IMR-90 (cell line): Measurements from ENCODE around the gene THRAP3.
A peak's percentile ranks its signal among the peaks of the same experiment; 100 is the strongest.

ENCODE experiments used
- BHLHE40 ChIP-seq: fragments of 150-350 bp; IDR thresholded peaks from 2 replicates; pipeline ENCODE4 v1.6.1; 2016; ENCODE audit warnings: mild to moderate bottlenecking, low read depth, low read length
- CHD1 ChIP-seq: IDR thresholded peaks from 2 replicates; pipeline ENCODE4 v1.6.1; 2012; ENCODE audit warnings: low read depth, low read length, improper control_type of control experiment
- MAFK ChIP-seq: IDR thresholded peaks from 2 replicates; pipeline ENCODE4 v1.6.1; 2012; ENCODE audit warnings: low read depth, low read length, improper control_type of control experiment
- MAZ ChIP-seq: IDR thresholded peaks from 2 replicates; pipeline ENCODE4 v1.6.1; 2012; ENCODE audit warnings: low read depth, mild to moderate bottlenecking, low read length, improper control_type of control experiment, moderate library complexity, borderline replicate concordance
- MXI1 ChIP-seq: IDR thresholded peaks from 2 replicates; pipeline ENCODE4 v1.6.1; 2012; ENCODE audit warnings: low read depth, mild to moderate bottlenecking, low read length, moderate library complexity, borderline replicate concordance
- NFE2L2 ChIP-seq: fragments of 150-350 bp; IDR thresholded peaks from 2 replicates; pipeline ENCODE4 v1.6.1; 2016; ENCODE audit warnings: low read depth, mild to moderate bottlenecking, low read length
- POLR2A ChIP-seq: IDR thresholded peaks from 2 replicates; pipeline ENCODE4 v1.6.1; 2012; ENCODE audit warnings: mild to moderate bottlenecking, low read depth, low read length
- RAD21 ChIP-seq: IDR thresholded peaks from 2 replicates; pipeline ENCODE4 v1.6.1; 2012; ENCODE audit warnings: low read length, improper control_type of control experiment
- RCOR1 ChIP-seq: IDR thresholded peaks from 2 replicates; pipeline ENCODE4 v1.6.1; 2012; ENCODE audit warnings: mild to moderate bottlenecking, low read length, improper control_type of control experiment; ENCODE audit not compliant: insufficient replicate concordance
- RFX5 ChIP-seq: IDR thresholded peaks from 2 replicates; pipeline ENCODE4 v1.8.0; 2012; ENCODE audit warnings: low read depth, mild to moderate bottlenecking, low read length, moderate library complexity
- SMC3 ChIP-seq: fragments of 150-350 bp; IDR thresholded peaks from 2 replicates; pipeline ENCODE4 v1.6.1; 2016; ENCODE audit warnings: low read depth, mild to moderate bottlenecking, antibody characterized with exemption, low read length, moderate library complexity
- TF ChIP-seq, protein P1 (sequence below): conservative IDR thresholded peaks from 2 replicates; pipeline ENCODE4 v1.5.1; 2012; ENCODE audit warnings: mild to moderate bottlenecking, low read depth, low read length, improper control_type of control experiment
- TF ChIP-seq, protein P2 (sequence below): fragments of 150-350 bp; IDR thresholded peaks from 2 replicates; pipeline ENCODE4 v1.6.1; 2017; ENCODE audit warnings: mild to moderate bottlenecking, antibody characterized with exemption, low read length, low read depth
- TF ChIP-seq, protein P3 (sequence below): fragments of 150-350 bp; IDR thresholded peaks from 2 replicates; pipeline ENCODE4 v1.6.1; 2016; ENCODE audit warnings: low read depth, mild to moderate bottlenecking, low read length, moderate library complexity, borderline replicate concordance

DNA sequence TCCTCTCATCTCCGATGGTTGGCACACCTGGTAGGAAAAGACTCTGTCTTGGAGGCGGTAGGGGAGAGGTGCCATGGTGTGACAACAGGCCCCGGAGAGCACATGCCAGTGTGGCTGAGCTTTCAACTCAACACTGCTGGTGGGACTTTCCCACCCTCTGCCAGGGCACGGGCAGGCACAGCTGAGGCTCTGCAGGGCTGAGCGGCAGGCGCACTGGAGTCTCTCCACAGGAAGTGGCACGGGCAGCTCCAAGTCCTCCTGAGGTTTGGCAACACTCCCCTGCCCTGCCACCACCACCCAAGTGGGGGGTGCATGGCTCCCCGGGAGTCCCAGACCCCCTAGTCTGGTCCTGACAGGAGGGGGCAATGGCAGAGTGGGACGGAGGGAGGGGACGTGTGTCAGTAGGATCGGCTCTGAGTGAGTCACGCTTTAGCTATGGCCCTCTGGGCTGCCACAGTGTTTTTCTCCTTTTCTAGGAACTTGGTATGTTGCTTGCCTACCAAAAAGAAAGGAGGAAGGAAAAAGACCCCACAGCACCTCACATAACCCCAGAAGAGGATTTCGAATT lies 126.5 kb downstream of the THRAP3 start:
- TF ChIP-seq POLR2A, result no peak
- TF ChIP-seq RCOR1, result no peak
- TF ChIP-seq, protein P1, sequence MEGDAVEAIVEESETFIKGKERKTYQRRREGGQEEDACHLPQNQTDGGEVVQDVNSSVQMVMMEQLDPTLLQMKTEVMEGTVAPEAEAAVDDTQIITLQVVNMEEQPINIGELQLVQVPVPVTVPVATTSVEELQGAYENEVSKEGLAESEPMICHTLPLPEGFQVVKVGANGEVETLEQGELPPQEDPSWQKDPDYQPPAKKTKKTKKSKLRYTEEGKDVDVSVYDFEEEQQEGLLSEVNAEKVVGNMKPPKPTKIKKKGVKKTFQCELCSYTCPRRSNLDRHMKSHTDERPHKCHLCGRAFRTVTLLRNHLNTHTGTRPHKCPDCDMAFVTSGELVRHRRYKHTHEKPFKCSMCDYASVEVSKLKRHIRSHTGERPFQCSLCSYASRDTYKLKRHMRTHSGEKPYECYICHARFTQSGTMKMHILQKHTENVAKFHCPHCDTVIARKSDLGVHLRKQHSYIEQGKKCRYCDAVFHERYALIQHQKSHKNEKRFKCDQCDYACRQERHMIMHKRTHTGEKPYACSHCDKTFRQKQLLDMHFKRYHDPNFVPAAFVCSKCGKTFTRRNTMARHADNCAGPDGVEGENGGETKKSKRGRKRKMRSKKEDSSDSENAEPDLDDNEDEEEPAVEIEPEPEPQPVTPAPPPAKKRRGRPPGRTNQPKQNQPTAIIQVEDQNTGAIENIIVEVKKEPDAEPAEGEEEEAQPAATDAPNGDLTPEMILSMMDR, result no peak
- no peak for TF ChIP-seq MAFK
- TF ChIP-seq MAZ, result peak; percentile 95
- peak; percentile 47; the same call in 1 of the 2 replicates for TF ChIP-seq BHLHE40
- TF ChIP-seq SMC3, result no peak
- no peak for TF ChIP-seq NFE2L2
- TF ChIP-seq, protein P2, sequence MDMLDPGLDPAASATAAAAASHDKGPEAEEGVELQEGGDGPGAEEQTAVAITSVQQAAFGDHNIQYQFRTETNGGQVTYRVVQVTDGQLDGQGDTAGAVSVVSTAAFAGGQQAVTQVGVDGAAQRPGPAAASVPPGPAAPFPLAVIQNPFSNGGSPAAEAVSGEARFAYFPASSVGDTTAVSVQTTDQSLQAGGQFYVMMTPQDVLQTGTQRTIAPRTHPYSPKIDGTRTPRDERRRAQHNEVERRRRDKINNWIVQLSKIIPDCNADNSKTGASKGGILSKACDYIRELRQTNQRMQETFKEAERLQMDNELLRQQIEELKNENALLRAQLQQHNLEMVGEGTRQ, result no peak
- TF ChIP-seq RAD21, result no peak
- TF ChIP-seq, protein P3, sequence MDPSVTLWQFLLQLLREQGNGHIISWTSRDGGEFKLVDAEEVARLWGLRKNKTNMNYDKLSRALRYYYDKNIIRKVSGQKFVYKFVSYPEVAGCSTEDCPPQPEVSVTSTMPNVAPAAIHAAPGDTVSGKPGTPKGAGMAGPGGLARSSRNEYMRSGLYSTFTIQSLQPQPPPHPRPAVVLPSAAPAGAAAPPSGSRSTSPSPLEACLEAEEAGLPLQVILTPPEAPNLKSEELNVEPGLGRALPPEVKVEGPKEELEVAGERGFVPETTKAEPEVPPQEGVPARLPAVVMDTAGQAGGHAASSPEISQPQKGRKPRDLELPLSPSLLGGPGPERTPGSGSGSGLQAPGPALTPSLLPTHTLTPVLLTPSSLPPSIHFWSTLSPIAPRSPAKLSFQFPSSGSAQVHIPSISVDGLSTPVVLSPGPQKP, result no peak
- TF ChIP-seq CHD1, result no peak
- no peak for TF ChIP-seq RFX5
- no peak for TF ChIP-seq MXI1
